ENCODE measurements around the gene HEATR5B.
"Not testable (repeated sequence)": the region's sequence is repeated elsewhere in the genome, so short reads cannot be mapped to it uniquely, and the experiment has no call there.

DNA sequence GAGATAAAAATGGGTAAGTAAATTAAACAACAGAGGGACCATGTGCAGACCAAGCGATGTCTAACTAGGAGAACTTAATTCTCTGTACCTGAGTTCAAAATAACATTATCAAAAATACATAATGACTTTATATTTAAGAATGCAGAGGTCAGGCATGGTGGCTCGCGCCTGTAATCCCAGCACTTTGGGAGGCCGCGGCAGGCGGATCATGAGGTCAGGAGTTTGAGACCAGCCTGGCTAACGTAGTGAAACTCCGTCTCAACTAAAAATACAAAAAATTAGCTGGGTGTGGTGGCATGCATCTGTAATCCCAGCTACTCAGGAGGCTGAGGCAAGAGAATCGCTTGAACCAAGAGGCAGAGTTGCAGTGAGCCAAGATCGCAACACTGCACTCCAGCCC lies 138.9 kb downstream of the HEATR5B start:
- not testable (repeated sequence) for TF ChIP-seq CTCF (IDR thresholded peaks at IDR 0.05; ENCODE audit: insufficient read depth, low read depth, low read length); EZH2 (IDR thresholded peaks at IDR 0.05; ENCODE audit: insufficient read depth, low read length)

Data from astrocyte (in vitro differentiated cells and primary cell).